Calu3 (cell line): ENCODE results near the gene MAP2. TPM values are rescaled to one million over a fixed set of nuclear protein-coding genes. Genes with fewer than 3 reads are reported as not detected.

ENCODE experiments used
- BruUV-seq: library from RNA; stranded (reverse); fragments of 400-500 nt; replicated peaks from 2 replicates; lab custom pipeline; 2021; lab: Mats Ljungman, UMichigan
- CTCF ChIA-PET: fragments of 300-600 bp; sonication (Branson Sonifier 250); formaldehyde crosslinking; loops from one replicate; lab custom pipeline; 2022; ENCODE audit warnings: antibody characterized with exemption; lab: Charles Lee
- DNase-seq: peaks from one replicate; pipeline ENCODE4 v3.0.0; 2022
- H3K27ac Mint-ChIP-seq: one replicate; pipeline ENCODE4 v1.8.0; 2022; ENCODE audit warnings: mixed read lengths; ENCODE audit not compliant: unreplicated experiment
- H3K27me3 Mint-ChIP-seq: one replicate; pipeline ENCODE4 v1.8.0; 2022; ENCODE audit warnings: mixed read lengths; ENCODE audit not compliant: unreplicated experiment
- H3K36me3 Mint-ChIP-seq: one replicate; pipeline ENCODE4 v1.8.0; 2022; ENCODE audit warnings: mild to moderate bottlenecking, moderate library complexity, mixed read lengths; ENCODE audit not compliant: insufficient read depth, unreplicated experiment
- H3K4me1 Mint-ChIP-seq: one replicate; pipeline ENCODE4 v1.8.0; 2022; ENCODE audit warnings: mild to moderate bottlenecking, low read depth, mixed read lengths; ENCODE audit not compliant: unreplicated experiment
- H3K4me3 Mint-ChIP-seq: one replicate; pipeline ENCODE4 v1.8.0; 2022; ENCODE audit warnings: mild to moderate bottlenecking, low read depth, moderate library complexity, mixed read lengths; ENCODE audit not compliant: unreplicated experiment
- H3K9me3 Mint-ChIP-seq: one replicate; pipeline ENCODE4 v1.8.0; 2022; ENCODE audit warnings: low read depth, mixed read lengths; ENCODE audit not compliant: unreplicated experiment
- intact Hi-C: fragments of 100-400 bp; cut with micrococcal nuclease; formaldehyde crosslinking; loops from one replicate; pipeline ENCODE4 v1.10.0; 2022; ENCODE audit not compliant: unreplicated experiment
- total RNA-seq: library from RNA; stranded (reverse); gene quantifications from 2 replicates; pipeline ENCODE4 v1.2.3, GENCODE V29; 2022
- TF ChIP-seq, protein P1 (sequence below): fragments of 200-600 bp; IDR thresholded peaks from one replicate; pipeline ENCODE4 v1.8.0; 2022; ENCODE audit warnings: antibody characterized with exemption; ENCODE audit not compliant: unreplicated experiment

Gene MAP2
- total RNA-seq, 1 experiment from 2014 or later = 11.2 TPM

DNA sequence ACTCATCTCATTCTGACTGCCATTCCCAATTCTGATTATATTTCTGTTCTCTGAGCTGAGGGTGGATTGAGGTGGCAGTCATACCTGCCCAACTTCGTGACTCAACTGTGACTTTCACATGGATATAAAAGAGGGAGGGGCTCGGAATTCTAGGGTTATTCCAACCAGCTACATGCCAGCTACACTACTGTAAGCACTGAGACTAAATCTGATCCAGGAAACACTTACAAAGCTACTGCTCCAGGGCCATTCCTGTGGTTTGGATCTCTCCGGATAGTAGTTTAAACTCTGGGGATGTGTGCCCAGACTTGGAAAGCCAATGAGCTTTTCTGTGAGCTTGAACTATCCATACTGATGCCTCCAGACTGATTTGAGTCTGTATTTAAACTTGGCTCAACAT, 7.9 kb downstream of the MAP2 start:
- TF ChIP-seq, protein P1, sequence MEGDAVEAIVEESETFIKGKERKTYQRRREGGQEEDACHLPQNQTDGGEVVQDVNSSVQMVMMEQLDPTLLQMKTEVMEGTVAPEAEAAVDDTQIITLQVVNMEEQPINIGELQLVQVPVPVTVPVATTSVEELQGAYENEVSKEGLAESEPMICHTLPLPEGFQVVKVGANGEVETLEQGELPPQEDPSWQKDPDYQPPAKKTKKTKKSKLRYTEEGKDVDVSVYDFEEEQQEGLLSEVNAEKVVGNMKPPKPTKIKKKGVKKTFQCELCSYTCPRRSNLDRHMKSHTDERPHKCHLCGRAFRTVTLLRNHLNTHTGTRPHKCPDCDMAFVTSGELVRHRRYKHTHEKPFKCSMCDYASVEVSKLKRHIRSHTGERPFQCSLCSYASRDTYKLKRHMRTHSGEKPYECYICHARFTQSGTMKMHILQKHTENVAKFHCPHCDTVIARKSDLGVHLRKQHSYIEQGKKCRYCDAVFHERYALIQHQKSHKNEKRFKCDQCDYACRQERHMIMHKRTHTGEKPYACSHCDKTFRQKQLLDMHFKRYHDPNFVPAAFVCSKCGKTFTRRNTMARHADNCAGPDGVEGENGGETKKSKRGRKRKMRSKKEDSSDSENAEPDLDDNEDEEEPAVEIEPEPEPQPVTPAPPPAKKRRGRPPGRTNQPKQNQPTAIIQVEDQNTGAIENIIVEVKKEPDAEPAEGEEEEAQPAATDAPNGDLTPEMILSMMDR = no peak
- Mint-ChIP-seq H3K27ac (peak overlapping the region; percentile 47), H3K27me3 (no peaks in the 10 kb centered on the region), H3K9me3 (no peaks in the 10 kb centered on the region), H3K4me1 (peaks cover 17% of the 10 kb centered on the region), H3K36me3 (no peaks in the 10 kb centered on the region), H3K4me3 (no peak overlapping the region)
- CTCF ChIA-PET = interaction anchor here (1.0 to 1.3 kb wide), 2 partner anchors 82 to 97 kb away, joined by 3 to 5 read pairs; no protein-coding TSS in a partner anchor
- no TSS peak for BruUV-seq
- intact Hi-C loops = no loop called here
- DNase-seq = peak; percentile 24

DNA sequence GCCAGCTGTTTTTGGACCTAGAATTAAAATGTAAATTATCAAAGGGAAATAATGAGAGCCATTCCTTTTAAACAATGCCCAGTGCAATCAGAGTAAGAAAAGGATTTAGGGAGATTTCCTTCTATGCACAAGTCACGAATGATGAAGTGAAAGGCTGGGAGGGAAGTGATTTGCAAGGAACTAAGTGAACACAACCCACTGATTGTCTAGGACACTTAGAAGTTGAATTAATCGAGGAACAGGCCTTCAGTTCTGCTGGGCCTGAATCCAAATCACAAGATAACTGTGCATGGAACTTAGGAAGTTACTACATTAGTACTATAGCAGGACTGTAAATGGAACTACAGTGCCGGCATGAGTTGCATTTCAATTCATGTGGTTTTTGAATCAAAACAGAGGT, 17.7 kb downstream of the MAP2 start:
- peaks cover 25% of the 10 kb centered on the region for H3K4me1 Mint-ChIP-seq
- no peaks in the 10 kb centered on the region for H3K36me3 Mint-ChIP-seq
- no TSS peak for BruUV-seq
- H3K4me3 Mint-ChIP-seq = no peak overlapping the region
- H3K27me3 Mint-ChIP-seq = no peaks in the 10 kb centered on the region
- intact Hi-C loops = no loop called here
- no peak overlapping the region for H3K27ac Mint-ChIP-seq
- CTCF ChIA-PET = no interaction called here
- no peak for DNase-seq
- H3K9me3 Mint-ChIP-seq = no peaks in the 10 kb centered on the region
- TF ChIP-seq, protein P1 = no peak

DNA sequence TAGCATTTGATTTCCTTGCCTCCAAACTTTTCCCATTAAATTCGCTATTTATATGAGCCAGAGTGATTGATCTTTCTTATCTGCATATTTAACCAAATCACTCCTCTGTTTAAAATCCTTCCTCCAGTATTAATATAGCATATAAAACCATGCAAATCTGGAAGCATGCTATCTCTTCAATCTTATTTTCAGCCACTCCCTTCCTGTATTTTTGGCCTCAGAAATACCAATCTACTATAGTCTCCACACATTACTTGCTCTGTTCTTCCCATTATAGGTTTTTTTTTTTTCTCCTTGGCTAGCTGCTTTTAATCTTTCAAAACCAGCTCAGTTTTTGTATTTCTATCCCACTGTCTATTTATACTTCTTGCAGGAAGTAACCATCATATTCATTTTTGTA, 19.1 kb downstream of the MAP2 start:
- TF ChIP-seq, protein P1 = no peak
- peaks cover 25% of the 10 kb centered on the region for H3K4me1 Mint-ChIP-seq
- intact Hi-C loops = no loop called here
- CTCF ChIA-PET = no interaction called here
- H3K27ac Mint-ChIP-seq = no peak overlapping the region
- no peaks in the 10 kb centered on the region for H3K36me3 Mint-ChIP-seq
- no TSS peak for BruUV-seq
- DNase-seq = no peak
- H3K9me3 Mint-ChIP-seq = no peaks in the 10 kb centered on the region
- H3K4me3 Mint-ChIP-seq = no peak overlapping the region
- H3K27me3 Mint-ChIP-seq = no peaks in the 10 kb centered on the region

DNA sequence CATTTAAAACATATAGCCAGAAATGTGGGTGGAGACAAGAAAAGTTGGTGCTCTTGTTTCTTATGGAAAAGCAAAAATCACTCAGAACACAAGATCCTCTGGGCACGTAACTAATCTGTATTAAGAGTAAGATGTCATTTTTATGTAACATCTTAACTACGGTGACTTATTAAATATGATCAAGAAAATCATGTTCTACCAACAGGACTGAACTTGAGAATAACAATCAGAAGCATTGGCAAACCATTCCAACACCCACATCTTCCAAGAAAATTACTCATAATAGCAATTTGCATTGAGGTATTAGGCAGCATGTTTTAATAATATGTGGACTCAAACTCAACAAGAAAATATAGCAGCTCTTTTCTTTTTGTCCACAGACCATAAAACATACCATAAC, 21.6 kb downstream of the MAP2 start:
- no peak overlapping the region for H3K4me3 Mint-ChIP-seq
- peaks cover 25% of the 10 kb centered on the region for H3K4me1 Mint-ChIP-seq
- BruUV-seq = no TSS peak
- CTCF ChIA-PET = no interaction called here
- intact Hi-C loops = no loop called here
- DNase-seq = no peak
- TF ChIP-seq, protein P1 = no peak
- H3K36me3 Mint-ChIP-seq = no peaks in the 10 kb centered on the region
- no peaks in the 10 kb centered on the region for H3K9me3 Mint-ChIP-seq
- no peaks in the 10 kb centered on the region for H3K27me3 Mint-ChIP-seq
- no peak overlapping the region for H3K27ac Mint-ChIP-seq
